HepG2 (cell line): ENCODE results near the gene FAH. TPM values are rescaled to one million over a fixed set of nuclear protein-coding genes. Genes with fewer than 3 reads are reported as not detected.

Source experiments
- ATF2 ChIP-seq: sonication (generic); formaldehyde crosslinking; IDR thresholded peaks from 2 replicates; pipeline ENCODE4 v1.4.0; 2020; ENCODE audit warnings: missing genetic modification reagents
- FIP1L1 ChIP-seq: fragments of 200-400 bp; formaldehyde crosslinking; IDR thresholded peaks from 2 replicates; pipeline ENCODE4 v1.6.1; 2018; ENCODE audit warnings: low read depth, mild to moderate bottlenecking, low read length, moderate library complexity, borderline replicate concordance; ENCODE audit not compliant: insufficient read depth
- ISX ChIP-seq: sonication (generic); formaldehyde crosslinking; conservative IDR thresholded peaks from 2 replicates; pipeline ENCODE4 v1.5.0; 2020; ENCODE audit warnings: missing genetic modification reagents
- KLF12 ChIP-seq: sonication (generic); formaldehyde crosslinking; IDR thresholded peaks from 2 replicates; pipeline ENCODE4 v1.4.0; 2020; ENCODE audit warnings: missing genetic modification reagents, borderline replicate concordance
- KLF9 ChIP-seq: IDR thresholded peaks from 2 replicates; pipeline ENCODE4 v1.6.1; 2016; ENCODE audit warnings: low read depth
- TEAD2 ChIP-seq: sonication (generic); formaldehyde crosslinking; IDR thresholded peaks from 2 replicates; pipeline ENCODE4 v1.9.0; 2021; ENCODE audit warnings: missing genetic modification reagents
- U2AF1 ChIP-seq: fragments of 200-400 bp; formaldehyde crosslinking; optimal IDR thresholded peaks from 2 replicates; pipeline ENCODE3; 2017; ENCODE audit warnings: mild to moderate bottlenecking, low read depth, low read length
- ZNF318 ChIP-seq: sonication (generic); formaldehyde crosslinking; IDR thresholded peaks from 2 replicates; pipeline ENCODE4 v1.4.0; 2020; ENCODE audit warnings: mild to moderate bottlenecking, missing genetic modification reagents
- ZNF709 ChIP-seq: sonication (generic); formaldehyde crosslinking; IDR thresholded peaks from 2 replicates; pipeline ENCODE4 v1.5.0; 2020; ENCODE audit warnings: mild to moderate bottlenecking, missing genetic modification reagents
- ZNF879 ChIP-seq: sonication (generic); formaldehyde crosslinking; IDR thresholded peaks from 2 replicates; pipeline ENCODE4 v1.8.1; 2023; ENCODE audit warnings: missing genetic modification reagents
- ZSCAN12 ChIP-seq: sonication (generic); formaldehyde crosslinking; IDR thresholded peaks from 2 replicates; pipeline ENCODE4 v1.9.0; 2021; ENCODE audit warnings: mild to moderate bottlenecking, missing genetic modification reagents
- ZSCAN20 ChIP-seq: sonication (generic); formaldehyde crosslinking; IDR thresholded peaks from 2 replicates; pipeline ENCODE4 v1.4.0; 2020; ENCODE audit warnings: missing genetic modification reagents, mild to moderate bottlenecking, borderline replicate concordance
- polyA plus RNA-seq, 8 experiments: library from polyadenylated mRNA; depleted of rRNA in 3 of 8; stranded (reverse) in 7 of 8; unstranded in 1 of 8; fragments of >200 nt; fragmentation: Illumina TruSeq in 4 of 8; extraction: Trizol in 4 of 8; gene quantifications; 2 replicates each; pipeline versions ENCODE4 v1.2.1 to v1.2.3, GENCODE V29; 2011 to 2016; ENCODE audit warnings: low read depth in 4 of 8, missing spikeins in 1 of 8, mixed read lengths in 1 of 8; ENCODE audit not compliant: insufficient read depth in 1 of 8
- total RNA-seq, 5 experiments: library from RNA; depleted of rRNA; stranded (reverse); fragments of >200 nt; fragmentation: Illumina TruSeq; extraction: Trizol; gene quantifications; 2 replicates each; pipeline ENCODE4 v1.2.3, GENCODE V29; 2016; ENCODE audit warnings: low read depth in 1 of 5

FAH gene
- total and polyA plus RNA-seq, 2 of the 13 experiments (the other 11 are each of a cell fraction or from before 2014, with no cell fraction given): 36.6 to 75.0 TPM

- TF ChIP-seq ZNF318 (CRISPR knock-in tag) (no peak), ZNF879 (CRISPR knock-in tag) (no peak), U2AF1 (no peak), ATF2 (CRISPR knock-in tag) (no peak), FIP1L1 (no peak), ZSCAN20 (CRISPR knock-in tag) (no peak), ZSCAN12 (CRISPR knock-in tag) (no peak), ZNF709 (CRISPR knock-in tag) (no peak), KLF9 (CRISPR knock-in tag) (no peak), ISX (CRISPR knock-in tag) (no peak), KLF12 (no peak), TEAD2 (CRISPR knock-in tag) (no peak)
These were observed 30.5 kb downstream of the FAH start (continued) for GRCh38 chr15:80183306-80183705.
